AG09309 (cell line): Measurements from ENCODE around the gene SCG3.
A peak's percentile ranks its signal among the peaks of the same experiment; 100 is the strongest.
"Not testable (repeated sequence)": the region's sequence is repeated elsewhere in the genome, so short reads cannot be mapped to it uniquely, and the experiment has no call there.

Experiments
- DNase-seq: peaks from one replicate; pipeline ENCODE4 v3.0.0-alpha.2; 2010; ENCODE audit warnings: low read depth
- H3K4me3 ChIP-seq: 2 replicates; pipeline ENCODE4 v1.5.1; 2011; ENCODE audit warnings: mild to moderate bottlenecking, low read depth, low read length, moderate library complexity; ENCODE audit not compliant: control insufficient read depth
- TF ChIP-seq, protein P1 (sequence below): IDR thresholded peaks from 2 replicates; pipeline ENCODE4 v1.5.1; 2011; ENCODE audit warnings: mild to moderate bottlenecking, low read depth, low read length, inconsistent platforms; ENCODE audit not compliant: insufficient read depth, control insufficient read depth; ENCODE audit errors: missing control alignments

SCG3 gene

DNA sequence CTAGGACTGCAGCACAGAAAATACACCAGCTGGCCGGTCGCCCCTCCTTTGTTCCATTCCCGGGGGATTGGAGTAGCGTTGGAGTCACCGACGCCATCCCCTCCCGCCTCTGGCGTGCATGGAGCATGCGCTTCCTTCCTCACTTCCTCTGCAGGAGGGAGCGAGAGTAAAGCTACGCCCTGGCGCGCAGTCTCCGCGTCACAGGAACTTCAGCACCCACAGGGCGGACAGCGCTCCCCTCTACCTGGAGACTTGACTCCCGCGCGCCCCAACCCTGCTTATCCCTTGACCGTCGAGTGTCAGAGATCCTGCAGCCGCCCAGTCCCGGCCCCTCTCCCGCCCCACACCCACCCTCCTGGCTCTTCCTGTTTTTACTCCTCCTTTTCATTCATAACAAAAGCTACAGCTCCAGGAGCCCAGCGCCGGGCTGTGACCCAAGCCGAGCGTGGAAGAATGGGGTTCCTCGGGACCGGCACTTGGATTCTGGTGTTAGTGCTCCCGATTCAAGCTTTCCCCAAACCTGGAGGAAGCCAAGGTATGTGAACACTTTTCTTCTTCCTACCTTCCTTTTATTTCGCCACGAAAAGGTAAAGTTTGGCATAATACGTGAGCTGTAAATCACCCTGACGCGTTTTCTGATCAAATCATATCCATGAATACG lies at the start of gene SCG3:
Gene SCG3 (plus strand): TSS at position 201 of the 661 bp plus-strand sequence. CDS start 253 bp downstream, at position 454.
- H3K4me3 ChIP-seq: no peak within 1 kb of the TSS
- DNase-seq: no peak
- TF ChIP-seq, protein P1, sequence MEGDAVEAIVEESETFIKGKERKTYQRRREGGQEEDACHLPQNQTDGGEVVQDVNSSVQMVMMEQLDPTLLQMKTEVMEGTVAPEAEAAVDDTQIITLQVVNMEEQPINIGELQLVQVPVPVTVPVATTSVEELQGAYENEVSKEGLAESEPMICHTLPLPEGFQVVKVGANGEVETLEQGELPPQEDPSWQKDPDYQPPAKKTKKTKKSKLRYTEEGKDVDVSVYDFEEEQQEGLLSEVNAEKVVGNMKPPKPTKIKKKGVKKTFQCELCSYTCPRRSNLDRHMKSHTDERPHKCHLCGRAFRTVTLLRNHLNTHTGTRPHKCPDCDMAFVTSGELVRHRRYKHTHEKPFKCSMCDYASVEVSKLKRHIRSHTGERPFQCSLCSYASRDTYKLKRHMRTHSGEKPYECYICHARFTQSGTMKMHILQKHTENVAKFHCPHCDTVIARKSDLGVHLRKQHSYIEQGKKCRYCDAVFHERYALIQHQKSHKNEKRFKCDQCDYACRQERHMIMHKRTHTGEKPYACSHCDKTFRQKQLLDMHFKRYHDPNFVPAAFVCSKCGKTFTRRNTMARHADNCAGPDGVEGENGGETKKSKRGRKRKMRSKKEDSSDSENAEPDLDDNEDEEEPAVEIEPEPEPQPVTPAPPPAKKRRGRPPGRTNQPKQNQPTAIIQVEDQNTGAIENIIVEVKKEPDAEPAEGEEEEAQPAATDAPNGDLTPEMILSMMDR: no peak

DNA sequence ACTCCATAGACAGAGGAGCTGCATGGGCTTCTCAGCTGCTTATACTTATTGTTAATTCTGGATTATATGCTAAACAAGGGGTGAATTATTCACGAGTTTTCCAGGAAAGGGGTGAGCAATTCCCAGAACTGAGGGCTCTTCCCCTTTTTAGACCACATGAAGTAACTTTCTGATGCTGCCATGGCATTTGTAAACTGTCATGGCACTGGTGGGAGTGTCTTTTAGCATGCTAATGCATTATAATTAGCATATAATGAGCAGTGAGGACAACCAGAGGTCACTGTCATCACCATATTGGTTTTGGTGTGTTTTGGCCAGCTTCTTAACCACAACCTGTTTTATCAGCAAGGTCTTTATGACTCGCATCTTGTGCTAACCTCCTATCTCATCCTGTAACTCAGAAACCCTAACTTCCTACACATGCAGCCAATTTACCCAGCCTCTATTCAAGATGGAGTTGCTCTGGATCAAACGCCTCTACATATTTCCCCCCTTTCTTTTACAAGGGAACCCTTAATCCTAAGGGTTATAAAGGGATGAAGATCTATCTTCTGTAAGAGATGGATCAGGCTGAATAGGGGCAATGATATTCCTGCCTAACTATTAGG lies 46.6 kb upstream of the SCG3 start:
- no peak overlapping the region for H3K4me3 ChIP-seq
- TF ChIP-seq, protein P1: no peak
- DNase-seq: no peak

DNA sequence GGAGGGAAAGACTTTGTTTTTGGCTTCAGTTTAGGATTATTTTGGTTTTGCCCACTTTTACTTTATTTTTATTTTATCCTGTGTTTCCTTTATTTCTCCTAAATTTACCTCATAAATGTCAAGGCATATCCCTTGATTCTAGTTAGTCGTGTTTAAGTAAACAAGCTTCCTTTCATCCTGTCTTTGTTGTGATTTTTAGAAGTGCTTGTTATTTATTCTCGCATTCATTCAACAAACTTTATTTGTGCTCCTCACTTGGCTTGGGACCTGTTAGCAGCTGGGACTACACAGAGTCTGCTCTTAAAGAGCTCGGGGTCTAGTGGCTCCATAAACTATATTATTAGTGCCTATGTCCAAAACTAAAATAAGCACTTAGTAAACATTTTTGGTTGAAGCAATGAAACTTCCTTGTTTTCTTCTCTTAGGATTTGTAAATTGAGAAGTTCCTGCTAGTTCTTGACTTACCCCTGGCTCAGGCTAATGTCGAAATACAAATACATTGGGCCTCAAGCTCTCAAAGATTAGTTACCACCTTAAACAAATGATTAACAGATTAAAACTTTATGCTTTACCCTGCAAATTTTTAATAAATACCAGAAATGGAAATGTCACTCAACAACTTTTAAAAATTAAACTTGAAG lies 39.7 kb upstream of the SCG3 start:
- no peak overlapping the region for H3K4me3 ChIP-seq
- no peak for DNase-seq
- TF ChIP-seq, protein P1: no peak

DNA sequence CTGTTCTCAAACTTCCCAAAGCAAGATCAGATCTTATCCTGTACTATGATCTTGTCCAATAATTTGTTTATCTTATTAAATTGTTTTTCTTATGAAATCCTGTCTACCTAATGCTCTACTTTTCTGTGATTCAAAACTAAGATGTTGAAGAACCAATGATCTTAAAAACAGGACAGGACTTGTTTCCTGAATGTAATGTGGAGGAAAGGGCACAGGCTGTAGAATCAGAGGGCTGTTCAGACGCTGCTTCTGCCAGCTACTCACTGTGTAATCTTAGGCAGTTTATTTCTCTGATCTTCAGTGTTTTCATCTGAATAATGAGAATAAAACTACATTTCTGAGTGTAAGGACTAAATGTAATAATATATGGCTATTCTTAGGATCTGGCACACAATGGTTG lies 38.6 kb upstream of the SCG3 start:
- H3K4me3 ChIP-seq: no peak overlapping the region
- TF ChIP-seq, protein P1: no peak
- DNase-seq: no peak

DNA sequence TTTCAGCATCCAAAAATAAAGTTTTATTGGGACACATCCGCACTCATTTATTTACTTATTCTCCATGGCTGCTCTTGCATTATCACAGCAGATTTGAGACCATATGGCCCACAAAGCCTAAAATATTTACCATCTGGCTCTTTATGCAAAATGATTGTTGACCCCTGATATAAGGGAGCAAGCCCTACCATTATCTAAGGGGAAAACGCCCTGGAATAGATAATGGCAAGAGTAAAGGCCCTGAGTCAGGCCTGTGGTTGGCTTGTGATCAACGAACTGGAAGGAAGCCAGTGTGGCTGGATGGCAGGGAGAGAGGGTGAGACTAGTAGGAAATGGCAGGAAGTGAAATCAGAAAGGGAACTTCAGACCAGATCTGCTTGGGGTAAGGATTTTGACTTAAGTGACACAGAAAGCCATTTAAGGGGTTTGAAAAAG lies 34.2 kb upstream of the SCG3 start:
- TF ChIP-seq, protein P1: no peak
- H3K4me3 ChIP-seq: no peak overlapping the region
- DNase-seq: peak; percentile 17

DNA sequence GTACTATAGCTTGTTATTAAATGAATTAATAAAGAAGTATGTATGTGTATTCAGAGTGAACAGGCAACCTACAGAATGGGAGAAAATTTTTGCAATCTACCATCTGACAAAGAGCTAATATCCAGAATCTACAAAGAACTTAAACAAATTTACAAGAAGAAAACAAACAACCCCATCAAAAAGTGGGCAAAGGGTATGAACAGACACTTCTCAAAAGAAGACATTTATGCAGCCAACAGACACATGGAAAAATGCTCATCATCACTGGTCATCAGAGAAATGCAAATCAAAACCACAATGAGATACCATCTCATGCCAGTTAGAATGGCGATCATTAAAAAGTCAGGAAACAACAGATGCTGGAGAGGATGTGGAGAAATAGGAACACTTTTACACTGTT lies 33.2 kb upstream of the SCG3 start:
- H3K4me3 ChIP-seq, DNase-seq: not testable (repeated sequence)

DNA sequence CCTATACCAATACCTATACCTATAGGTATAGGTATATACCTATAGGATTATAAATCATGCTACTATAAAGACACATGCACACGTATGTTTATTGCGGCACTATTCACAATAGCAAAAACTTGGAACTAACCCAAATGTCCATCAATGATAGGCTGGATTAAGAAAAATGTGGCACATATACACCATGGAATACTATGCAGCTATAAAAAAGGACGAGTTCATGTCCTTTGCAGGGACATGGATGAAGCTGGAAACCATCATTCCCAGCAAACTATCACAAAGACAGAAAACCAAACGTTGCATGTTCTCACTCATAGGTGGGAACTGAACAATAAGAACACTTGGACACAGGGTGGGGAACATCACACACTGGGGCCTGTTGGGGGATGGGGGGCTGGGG lies 32.7 kb upstream of the SCG3 start:
- not testable (repeated sequence) for DNase-seq, H3K4me3 ChIP-seq
